Loucy (cell line): ENCODE data around the gene TBCE.

Source experiments
- H2AFZ ChIP-seq: fragments of 200-600 bp; sonication (generic); 2 replicates; pipeline ENCODE4 v1.6.0; 2016; ENCODE audit warnings: antibody characterized with exemption, mild to moderate bottlenecking, low read length, moderate library complexity
- H3F3A ChIP-seq: fragments of 200-600 bp; 2 replicates; pipeline ENCODE4 v1.6.0; 2016; ENCODE audit warnings: antibody characterized with exemption, low read depth, mild to moderate bottlenecking
- H3K27me3 ChIP-seq: fragments of 200-600 bp; sonication (generic); 2 replicates; pipeline ENCODE4 v1.6.1; 2014; ENCODE audit warnings: low read length, mild to moderate bottlenecking; ENCODE audit not compliant: insufficient read depth, poor library complexity, severe bottlenecking
- H3K36me3 ChIP-seq: fragments of 200-600 bp; sonication (generic); 2 replicates; pipeline ENCODE4 v1.6.1; 2016; ENCODE audit warnings: low read length; ENCODE audit not compliant: insufficient read depth
- H3K4me1 ChIP-seq: fragments of 200-600 bp; sonication (generic); 2 replicates; pipeline ENCODE4 v1.5.1; 2014; ENCODE audit warnings: low read length, mild to moderate bottlenecking; ENCODE audit not compliant: insufficient read depth, poor library complexity, severe bottlenecking
- H3K4me2 ChIP-seq: fragments of 200-600 bp; sonication (generic); 2 replicates; pipeline ENCODE4 v1.6.0; 2014; ENCODE audit warnings: antibody characterized with exemption, low read length, low read depth, mild to moderate bottlenecking; ENCODE audit not compliant: poor library complexity, severe bottlenecking
- H3K4me3 ChIP-seq: fragments of 200-600 bp; sonication (generic); 2 replicates; pipeline ENCODE4 v1.5.1; 2014; ENCODE audit warnings: low read length, mild to moderate bottlenecking, mixed read lengths; ENCODE audit not compliant: poor library complexity, severe bottlenecking
- H3K79me2 ChIP-seq: fragments of 200-600 bp; sonication (generic); 2 replicates; pipeline ENCODE4 v1.6.1; 2014; ENCODE audit warnings: low read length; ENCODE audit not compliant: insufficient read depth
- H3K9ac ChIP-seq: fragments of 200-600 bp; sonication (generic); 2 replicates; pipeline ENCODE4 v1.6.0; 2014; ENCODE audit warnings: mild to moderate bottlenecking, low read depth, low read length, moderate library complexity; ENCODE audit not compliant: poor library complexity, severe bottlenecking
- H3K9me2 ChIP-seq: fragments of 200-600 bp; sonication (generic); replicated peaks from 2 replicates; pipeline ENCODE4 v1.6.1; 2016; ENCODE audit warnings: low read depth, low read length, mixed read lengths
- H3K9me3 ChIP-seq: fragments of 200-600 bp; sonication (generic); 2 replicates; pipeline ENCODE4 v1.6.1; 2014; ENCODE audit warnings: mild to moderate bottlenecking, antibody characterized with exemption, low read length, low read depth; ENCODE audit not compliant: insufficient read depth
- H4K20me1 ChIP-seq: fragments of 200-600 bp; sonication (generic); 2 replicates; pipeline ENCODE4 v1.6.0; 2014; ENCODE audit warnings: antibody characterized with exemption, low read length, mild to moderate bottlenecking; ENCODE audit not compliant: insufficient read depth, poor library complexity, severe bottlenecking
- CTCF ChIP-seq: fragments of 200-600 bp; sonication (generic); conservative IDR thresholded peaks from 2 replicates; pipeline ENCODE4 v1.5.1; 2014; ENCODE audit warnings: mild to moderate bottlenecking, antibody characterized with exemption, low read length
- EZH2phosphoT487 ChIP-seq: fragments of 200-600 bp; IDR thresholded peaks from 2 replicates; pipeline ENCODE4 v1.6.1; 2018; ENCODE audit warnings: antibody characterized with exemption, mild to moderate bottlenecking, moderate library complexity, borderline replicate concordance

The TBCE gene

GRCh38 chr1:235473806-235474205 is 106.6 kb downstream of the TBCE start:
- Histone ChIP-seq H2AFZ (no peak overlapping the region), H3K36me3 (peaks cover 18% of the 10 kb centered on the region; the same call in 1 of the 2 replicates), H3K9me3 (no peaks in the 10 kb centered on the region), H3K27me3 (no peaks in the 10 kb centered on the region), H3K4me2 (no peak overlapping the region), H3K4me1 (no peaks in the 10 kb centered on the region), H3F3A (no peaks in the 10 kb centered on the region), H3K9ac (no peak overlapping the region), H3K9me2 (no peaks in the 10 kb centered on the region), H4K20me1 (no peaks in the 10 kb centered on the region), H3K4me3 (no peak overlapping the region), H3K79me2 (no peaks in the 10 kb centered on the region)
- TF ChIP-seq CTCF, result no peak
- TF ChIP-seq EZH2phosphoT487, result no peak

GRCh38 chr1:235483090-235483489 is 115.9 kb downstream of the TBCE start:
- Histone ChIP-seq H3K4me2 (no peak overlapping the region), H3F3A (no peaks in the 10 kb centered on the region), H3K27me3 (no peaks in the 10 kb centered on the region), H3K36me3 (peaks cover 55% of the 10 kb centered on the region), H2AFZ (no peak overlapping the region), H3K4me1 (peaks cover 22% of the 10 kb centered on the region), H3K9me3 (no peaks in the 10 kb centered on the region), H3K79me2 (no peaks in the 10 kb centered on the region), H3K4me3 (no peak overlapping the region), H4K20me1 (peaks cover 3% of the 10 kb centered on the region), H3K9me2 (no peaks in the 10 kb centered on the region), H3K9ac (no peak overlapping the region)
- TF ChIP-seq CTCF (no peak), EZH2phosphoT487 (no peak)

- Histone ChIP-seq H3K9me3 (no peaks in the 10 kb centered on the region), H3K79me2 (no peaks in the 10 kb centered on the region), H3K9me2 (no peaks in the 10 kb centered on the region), H3K4me1 (peaks cover 22% of the 10 kb centered on the region), H3K36me3 (peaks cover 36% of the 10 kb centered on the region), H4K20me1 (peaks cover 3% of the 10 kb centered on the region), H2AFZ (no peak overlapping the region), H3K4me2 (peak overlapping the region; percentile 53), H3K9ac (no peak overlapping the region), H3K27me3 (no peaks in the 10 kb centered on the region), H3K4me3 (no peak overlapping the region), H3F3A (no peaks in the 10 kb centered on the region)
- no peak for TF ChIP-seq EZH2phosphoT487
- no peak for TF ChIP-seq CTCF
These were observed 118.3 kb downstream of the TBCE start for GRCh38 chr1:235485558-235485957.
